WTC11 (cell line): Measurements from ENCODE around the gene KIAA2012. TPM values are rescaled to one million over a fixed set of nuclear protein-coding genes. Genes with fewer than 3 reads are reported as not detected.

Experiments used
- CREB1 ChIP-seq: sonication (generic); formaldehyde crosslinking; IDR thresholded peaks from 2 replicates; pipeline ENCODE4 v1.8.0; 2023; ENCODE audit warnings: mild to moderate bottlenecking, missing genetic modification reagents
- GABPB1 ChIP-seq: sonication (generic); formaldehyde crosslinking; IDR thresholded peaks from 2 replicates; pipeline ENCODE4 v1.8.1; 2023; ENCODE audit warnings: mild to moderate bottlenecking, missing genetic modification reagents
- JAZF1 ChIP-seq: fragments of 250-450 bp; sonication (Bioruptor Pico); IDR thresholded peaks from 2 replicates; pipeline ENCODE4 v1.9.0; 2021; ENCODE audit warnings: moderate library complexity, mild to moderate bottlenecking, inconsistent platforms
- MYBL2 ChIP-seq: sonication (generic); formaldehyde crosslinking; IDR thresholded peaks from 2 replicates; pipeline ENCODE4 v1.8.1; 2023; ENCODE audit warnings: mild to moderate bottlenecking, moderate library complexity, missing genetic modification reagents
- NFE2L1 ChIP-seq: sonication (generic); formaldehyde crosslinking; IDR thresholded peaks from 2 replicates; pipeline ENCODE4 v1.8.1; 2023; ENCODE audit warnings: missing genetic modification reagents
- NR1H2 ChIP-seq: sonication (generic); formaldehyde crosslinking; IDR thresholded peaks from 2 replicates; pipeline ENCODE4 v1.9.0; 2021; ENCODE audit warnings: mild to moderate bottlenecking, moderate library complexity, missing genetic modification reagents
- NR2C2 ChIP-seq: sonication (generic); formaldehyde crosslinking; IDR thresholded peaks from 2 replicates; pipeline ENCODE4 v1.8.0; 2022; ENCODE audit warnings: mild to moderate bottlenecking, missing genetic modification reagents
- SOX15 ChIP-seq: fragments of 250-450 bp; sonication (Bioruptor Pico); IDR thresholded peaks from 2 replicates; pipeline ENCODE4 v1.9.0; 2021; ENCODE audit warnings: mild to moderate bottlenecking
- TCF7 ChIP-seq: sonication (generic); formaldehyde crosslinking; IDR thresholded peaks from 2 replicates; pipeline ENCODE4 v1.8.0; 2022; ENCODE audit warnings: mild to moderate bottlenecking, low read depth, missing genetic modification reagents, moderate library complexity
- ZNF121 ChIP-seq: sonication (generic); formaldehyde crosslinking; IDR thresholded peaks from 2 replicates; pipeline ENCODE4 v1.8.0; 2023; ENCODE audit warnings: missing genetic modification reagents
- ZNF138 ChIP-seq: sonication (generic); formaldehyde crosslinking; conservative IDR thresholded peaks from 2 replicates; pipeline ENCODE4 v1.8.1; 2022; ENCODE audit warnings: mild to moderate bottlenecking, moderate library complexity, missing genetic modification reagents
- ZNF423 ChIP-seq: fragments of 250-450 bp; sonication (Bioruptor Pico); IDR thresholded peaks from 2 replicates; pipeline ENCODE4 v2.1.2; 2022; ENCODE audit warnings: mild to moderate bottlenecking, moderate library complexity
- total RNA-seq: library from RNA; stranded (reverse); gene quantifications from 3 replicates; pipeline ENCODE4 v1.2.3, GENCODE V29; 2021
- TF ChIP-seq, protein P1 (sequence below): fragments of 250-450 bp; sonication (Bioruptor Pico); IDR thresholded peaks from 2 replicates; pipeline ENCODE4 v1.9.0; 2021; ENCODE audit warnings: mild to moderate bottlenecking
- TF ChIP-seq, protein P2 (sequence below): sonication (generic); formaldehyde crosslinking; IDR thresholded peaks from 2 replicates; pipeline ENCODE4 v1.8.1; 2023; ENCODE audit warnings: mild to moderate bottlenecking, missing genetic modification reagents, borderline replicate concordance
- TF ChIP-seq, protein P3 (sequence below): sonication (generic); formaldehyde crosslinking; IDR thresholded peaks from 2 replicates; pipeline ENCODE4 v1.8.1; 2023; ENCODE audit warnings: mild to moderate bottlenecking, moderate library complexity, missing genetic modification reagents
- TF ChIP-seq, protein P4 (sequence below): sonication (generic); formaldehyde crosslinking; IDR thresholded peaks from 2 replicates; pipeline ENCODE4 v1.8.0; 2022; ENCODE audit warnings: mild to moderate bottlenecking, missing genetic modification reagents
- TF ChIP-seq, protein P5 (sequence below): sonication (generic); formaldehyde crosslinking; IDR thresholded peaks from 2 replicates; pipeline ENCODE4 v1.8.1; 2023; ENCODE audit warnings: mild to moderate bottlenecking, missing genetic modification reagents
- TF ChIP-seq, protein P6 (sequence below): sonication (generic); formaldehyde crosslinking; IDR thresholded peaks from 2 replicates; pipeline ENCODE4 v1.8.0; 2023; ENCODE audit warnings: missing genetic modification reagents, mild to moderate bottlenecking, borderline replicate concordance
- TF ChIP-seq, protein P7 (sequence below): sonication (generic); formaldehyde crosslinking; IDR thresholded peaks from 2 replicates; pipeline ENCODE4 v1.8.0; 2022; ENCODE audit warnings: mild to moderate bottlenecking, missing genetic modification reagents

KIAA2012 gene
- total RNA-seq, 1 experiment from 2014 or later, result not detected

DNA sequence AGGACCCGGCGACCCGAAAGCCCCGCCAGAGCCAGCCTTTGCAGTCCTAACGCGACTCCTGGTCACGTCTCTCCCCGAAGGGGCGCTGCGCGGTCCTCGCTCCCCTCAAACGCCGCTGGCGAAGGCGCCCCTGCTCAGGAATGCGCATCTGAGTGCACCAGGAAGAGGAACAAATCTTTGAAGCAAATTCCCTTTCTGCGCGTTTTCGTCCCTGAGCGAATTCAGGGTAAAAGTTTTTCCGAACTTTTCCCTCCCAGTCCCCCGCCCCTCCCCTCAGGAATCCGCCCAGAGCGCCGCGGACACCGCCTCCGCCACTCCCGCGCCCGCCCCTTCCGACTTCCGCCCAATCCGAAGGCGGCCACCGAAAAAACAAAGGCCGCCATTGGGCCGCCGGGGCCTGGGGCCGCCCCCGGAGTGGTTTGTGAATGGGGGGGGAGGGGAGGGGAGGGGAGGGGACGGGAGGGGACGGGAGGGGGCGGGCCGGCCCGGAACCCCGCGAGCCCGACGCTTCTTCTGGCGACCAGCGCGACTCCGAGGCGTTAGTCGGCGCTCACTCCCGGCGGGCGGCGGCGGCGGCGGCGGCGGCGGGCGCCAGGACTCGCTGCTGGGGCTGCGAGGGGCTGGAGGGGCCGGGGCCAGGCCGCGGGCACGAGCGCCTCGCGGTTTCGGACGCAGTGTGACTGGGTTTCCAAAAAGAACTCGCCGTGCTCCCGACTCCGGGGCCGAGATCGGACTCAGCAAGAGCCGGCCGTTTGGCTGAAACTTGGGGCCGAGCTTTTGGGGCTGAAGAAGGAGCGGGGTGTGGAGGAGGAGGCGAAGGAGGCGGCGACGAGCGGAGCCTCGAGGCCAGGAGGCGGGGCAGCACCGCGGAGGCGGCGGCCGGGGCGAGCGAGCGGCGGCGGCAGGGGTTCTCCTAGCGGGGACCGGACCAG is 39.5 kb upstream of the KIAA2012 start, which contains the start of gene FZD7 (continued):
- TF ChIP-seq, protein P1, sequence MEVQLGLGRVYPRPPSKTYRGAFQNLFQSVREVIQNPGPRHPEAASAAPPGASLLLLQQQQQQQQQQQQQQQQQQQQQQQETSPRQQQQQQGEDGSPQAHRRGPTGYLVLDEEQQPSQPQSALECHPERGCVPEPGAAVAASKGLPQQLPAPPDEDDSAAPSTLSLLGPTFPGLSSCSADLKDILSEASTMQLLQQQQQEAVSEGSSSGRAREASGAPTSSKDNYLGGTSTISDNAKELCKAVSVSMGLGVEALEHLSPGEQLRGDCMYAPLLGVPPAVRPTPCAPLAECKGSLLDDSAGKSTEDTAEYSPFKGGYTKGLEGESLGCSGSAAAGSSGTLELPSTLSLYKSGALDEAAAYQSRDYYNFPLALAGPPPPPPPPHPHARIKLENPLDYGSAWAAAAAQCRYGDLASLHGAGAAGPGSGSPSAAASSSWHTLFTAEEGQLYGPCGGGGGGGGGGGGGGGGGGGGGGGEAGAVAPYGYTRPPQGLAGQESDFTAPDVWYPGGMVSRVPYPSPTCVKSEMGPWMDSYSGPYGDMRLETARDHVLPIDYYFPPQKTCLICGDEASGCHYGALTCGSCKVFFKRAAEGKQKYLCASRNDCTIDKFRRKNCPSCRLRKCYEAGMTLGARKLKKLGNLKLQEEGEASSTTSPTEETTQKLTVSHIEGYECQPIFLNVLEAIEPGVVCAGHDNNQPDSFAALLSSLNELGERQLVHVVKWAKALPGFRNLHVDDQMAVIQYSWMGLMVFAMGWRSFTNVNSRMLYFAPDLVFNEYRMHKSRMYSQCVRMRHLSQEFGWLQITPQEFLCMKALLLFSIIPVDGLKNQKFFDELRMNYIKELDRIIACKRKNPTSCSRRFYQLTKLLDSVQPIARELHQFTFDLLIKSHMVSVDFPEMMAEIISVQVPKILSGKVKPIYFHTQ (CRISPR knock-in tag), result no peak
- TF ChIP-seq, protein P2, sequence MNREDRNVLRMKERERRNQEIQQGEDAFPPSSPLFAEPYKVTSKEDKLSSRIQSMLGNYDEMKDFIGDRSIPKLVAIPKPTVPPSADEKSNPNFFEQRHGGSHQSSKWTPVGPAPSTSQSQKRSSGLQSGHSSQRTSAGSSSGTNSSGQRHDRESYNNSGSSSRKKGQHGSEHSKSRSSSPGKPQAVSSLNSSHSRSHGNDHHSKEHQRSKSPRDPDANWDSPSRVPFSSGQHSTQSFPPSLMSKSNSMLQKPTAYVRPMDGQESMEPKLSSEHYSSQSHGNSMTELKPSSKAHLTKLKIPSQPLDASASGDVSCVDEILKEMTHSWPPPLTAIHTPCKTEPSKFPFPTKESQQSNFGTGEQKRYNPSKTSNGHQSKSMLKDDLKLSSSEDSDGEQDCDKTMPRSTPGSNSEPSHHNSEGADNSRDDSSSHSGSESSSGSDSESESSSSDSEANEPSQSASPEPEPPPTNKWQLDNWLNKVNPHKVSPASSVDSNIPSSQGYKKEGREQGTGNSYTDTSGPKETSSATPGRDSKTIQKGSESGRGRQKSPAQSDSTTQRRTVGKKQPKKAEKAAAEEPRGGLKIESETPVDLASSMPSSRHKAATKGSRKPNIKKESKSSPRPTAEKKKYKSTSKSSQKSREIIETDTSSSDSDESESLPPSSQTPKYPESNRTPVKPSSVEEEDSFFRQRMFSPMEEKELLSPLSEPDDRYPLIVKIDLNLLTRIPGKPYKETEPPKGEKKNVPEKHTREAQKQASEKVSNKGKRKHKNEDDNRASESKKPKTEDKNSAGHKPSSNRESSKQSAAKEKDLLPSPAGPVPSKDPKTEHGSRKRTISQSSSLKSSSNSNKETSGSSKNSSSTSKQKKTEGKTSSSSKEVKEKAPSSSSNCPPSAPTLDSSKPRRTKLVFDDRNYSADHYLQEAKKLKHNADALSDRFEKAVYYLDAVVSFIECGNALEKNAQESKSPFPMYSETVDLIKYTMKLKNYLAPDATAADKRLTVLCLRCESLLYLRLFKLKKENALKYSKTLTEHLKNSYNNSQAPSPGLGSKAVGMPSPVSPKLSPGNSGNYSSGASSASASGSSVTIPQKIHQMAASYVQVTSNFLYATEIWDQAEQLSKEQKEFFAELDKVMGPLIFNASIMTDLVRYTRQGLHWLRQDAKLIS (CRISPR knock-in tag), result no peak
- TF ChIP-seq, protein P3, sequence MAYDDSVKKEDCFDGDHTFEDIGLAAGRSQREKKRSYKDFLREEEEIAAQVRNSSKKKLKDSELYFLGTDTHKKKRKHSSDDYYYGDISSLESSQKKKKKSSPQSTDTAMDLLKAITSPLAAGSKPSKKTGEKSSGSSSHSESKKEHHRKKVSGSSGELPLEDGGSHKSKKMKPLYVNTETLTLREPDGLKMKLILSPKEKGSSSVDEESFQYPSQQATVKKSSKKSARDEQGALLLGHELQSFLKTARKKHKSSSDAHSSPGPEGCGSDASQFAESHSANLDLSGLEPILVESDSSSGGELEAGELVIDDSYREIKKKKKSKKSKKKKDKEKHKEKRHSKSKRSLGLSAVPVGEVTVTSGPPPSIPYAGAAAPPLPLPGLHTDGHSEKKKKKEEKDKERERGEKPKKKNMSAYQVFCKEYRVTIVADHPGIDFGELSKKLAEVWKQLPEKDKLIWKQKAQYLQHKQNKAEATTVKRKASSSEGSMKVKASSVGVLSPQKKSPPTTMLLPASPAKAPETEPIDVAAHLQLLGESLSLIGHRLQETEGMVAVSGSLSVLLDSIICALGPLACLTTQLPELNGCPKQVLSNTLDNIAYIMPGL (CRISPR knock-in tag), result peak; percentile 86; the same call in 1 of the 2 replicates
- no peak for TF ChIP-seq CREB1
- TF ChIP-seq GABPB1 (CRISPR knock-in tag), result no peak
- no peak for TF ChIP-seq MYBL2
- TF ChIP-seq, protein P4, sequence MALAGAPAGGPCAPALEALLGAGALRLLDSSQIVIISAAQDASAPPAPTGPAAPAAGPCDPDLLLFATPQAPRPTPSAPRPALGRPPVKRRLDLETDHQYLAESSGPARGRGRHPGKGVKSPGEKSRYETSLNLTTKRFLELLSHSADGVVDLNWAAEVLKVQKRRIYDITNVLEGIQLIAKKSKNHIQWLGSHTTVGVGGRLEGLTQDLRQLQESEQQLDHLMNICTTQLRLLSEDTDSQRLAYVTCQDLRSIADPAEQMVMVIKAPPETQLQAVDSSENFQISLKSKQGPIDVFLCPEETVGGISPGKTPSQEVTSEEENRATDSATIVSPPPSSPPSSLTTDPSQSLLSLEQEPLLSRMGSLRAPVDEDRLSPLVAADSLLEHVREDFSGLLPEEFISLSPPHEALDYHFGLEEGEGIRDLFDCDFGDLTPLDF (CRISPR knock-in tag), result no peak
- TF ChIP-seq NR2C2 (CRISPR knock-in tag), result no peak
- TF ChIP-seq, protein P5, sequence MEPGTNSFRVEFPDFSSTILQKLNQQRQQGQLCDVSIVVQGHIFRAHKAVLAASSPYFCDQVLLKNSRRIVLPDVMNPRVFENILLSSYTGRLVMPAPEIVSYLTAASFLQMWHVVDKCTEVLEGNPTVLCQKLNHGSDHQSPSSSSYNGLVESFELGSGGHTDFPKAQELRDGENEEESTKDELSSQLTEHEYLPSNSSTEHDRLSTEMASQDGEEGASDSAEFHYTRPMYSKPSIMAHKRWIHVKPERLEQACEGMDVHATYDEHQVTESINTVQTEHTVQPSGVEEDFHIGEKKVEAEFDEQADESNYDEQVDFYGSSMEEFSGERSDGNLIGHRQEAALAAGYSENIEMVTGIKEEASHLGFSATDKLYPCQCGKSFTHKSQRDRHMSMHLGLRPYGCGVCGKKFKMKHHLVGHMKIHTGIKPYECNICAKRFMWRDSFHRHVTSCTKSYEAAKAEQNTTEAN (CRISPR knock-in tag), result no peak
- no peak for TF ChIP-seq TCF7 (CRISPR knock-in tag)
- TF ChIP-seq, protein P6, sequence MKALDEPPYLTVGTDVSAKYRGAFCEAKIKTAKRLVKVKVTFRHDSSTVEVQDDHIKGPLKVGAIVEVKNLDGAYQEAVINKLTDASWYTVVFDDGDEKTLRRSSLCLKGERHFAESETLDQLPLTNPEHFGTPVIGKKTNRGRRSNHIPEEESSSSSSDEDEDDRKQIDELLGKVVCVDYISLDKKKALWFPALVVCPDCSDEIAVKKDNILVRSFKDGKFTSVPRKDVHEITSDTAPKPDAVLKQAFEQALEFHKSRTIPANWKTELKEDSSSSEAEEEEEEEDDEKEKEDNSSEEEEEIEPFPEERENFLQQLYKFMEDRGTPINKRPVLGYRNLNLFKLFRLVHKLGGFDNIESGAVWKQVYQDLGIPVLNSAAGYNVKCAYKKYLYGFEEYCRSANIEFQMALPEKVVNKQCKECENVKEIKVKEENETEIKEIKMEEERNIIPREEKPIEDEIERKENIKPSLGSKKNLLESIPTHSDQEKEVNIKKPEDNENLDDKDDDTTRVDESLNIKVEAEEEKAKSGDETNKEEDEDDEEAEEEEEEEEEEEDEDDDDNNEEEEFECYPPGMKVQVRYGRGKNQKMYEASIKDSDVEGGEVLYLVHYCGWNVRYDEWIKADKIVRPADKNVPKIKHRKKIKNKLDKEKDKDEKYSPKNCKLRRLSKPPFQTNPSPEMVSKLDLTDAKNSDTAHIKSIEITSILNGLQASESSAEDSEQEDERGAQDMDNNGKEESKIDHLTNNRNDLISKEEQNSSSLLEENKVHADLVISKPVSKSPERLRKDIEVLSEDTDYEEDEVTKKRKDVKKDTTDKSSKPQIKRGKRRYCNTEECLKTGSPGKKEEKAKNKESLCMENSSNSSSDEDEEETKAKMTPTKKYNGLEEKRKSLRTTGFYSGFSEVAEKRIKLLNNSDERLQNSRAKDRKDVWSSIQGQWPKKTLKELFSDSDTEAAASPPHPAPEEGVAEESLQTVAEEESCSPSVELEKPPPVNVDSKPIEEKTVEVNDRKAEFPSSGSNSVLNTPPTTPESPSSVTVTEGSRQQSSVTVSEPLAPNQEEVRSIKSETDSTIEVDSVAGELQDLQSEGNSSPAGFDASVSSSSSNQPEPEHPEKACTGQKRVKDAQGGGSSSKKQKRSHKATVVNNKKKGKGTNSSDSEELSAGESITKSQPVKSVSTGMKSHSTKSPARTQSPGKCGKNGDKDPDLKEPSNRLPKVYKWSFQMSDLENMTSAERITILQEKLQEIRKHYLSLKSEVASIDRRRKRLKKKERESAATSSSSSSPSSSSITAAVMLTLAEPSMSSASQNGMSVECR, result peak; percentile 38; the same call in 1 of the 2 replicates
- no peak for TF ChIP-seq ZNF121 (CRISPR knock-in tag)
- no peak for TF ChIP-seq JAZF1 (CRISPR knock-in tag)
- TF ChIP-seq NFE2L1 (CRISPR knock-in tag), result no peak
- no peak for TF ChIP-seq ZNF138 (CRISPR knock-in tag)
- no peak for TF ChIP-seq ZNF423 (CRISPR knock-in tag)
- no peak for TF ChIP-seq SOX15 (CRISPR knock-in tag)
- TF ChIP-seq, protein P7, sequence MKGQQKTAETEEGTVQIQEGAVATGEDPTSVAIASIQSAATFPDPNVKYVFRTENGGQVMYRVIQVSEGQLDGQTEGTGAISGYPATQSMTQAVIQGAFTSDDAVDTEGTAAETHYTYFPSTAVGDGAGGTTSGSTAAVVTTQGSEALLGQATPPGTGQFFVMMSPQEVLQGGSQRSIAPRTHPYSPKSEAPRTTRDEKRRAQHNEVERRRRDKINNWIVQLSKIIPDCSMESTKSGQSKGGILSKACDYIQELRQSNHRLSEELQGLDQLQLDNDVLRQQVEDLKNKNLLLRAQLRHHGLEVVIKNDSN, result no peak
- no peak for TF ChIP-seq NR1H2 (CRISPR knock-in tag)
- TF ChIP-seq, all 79 proteins: peak for 15
